NCI-H1048 (cell line): ENCODE results near the gene LMO2.

Experiments
- DNase-seq: peaks from one replicate; lab custom pipeline; 2025; lab: John Stamatoyannopoulos, UW

LMO2 gene

GRCh38 chr11:33913991-33914390 is 22.1 kb upstream of the LMO2 start:
- no peak for DNase-seq

- DNase-seq = no peak
These were observed 20.8 kb upstream of the LMO2 start for GRCh38 chr11:33912405-33913361.

- no peak for DNase-seq
These were observed 19.1 kb upstream of the LMO2 start for GRCh38 chr11:33910958-33911339.

- no peak for DNase-seq
These were observed 18.6 kb upstream of the LMO2 start for GRCh38 chr11:33910296-33910957.

- DNase-seq = no peak
These were observed 17.7 kb upstream of the LMO2 start for GRCh38 chr11:33909552-33909951.

GRCh38 chr11:33909150-33909549 is 17.3 kb upstream of the LMO2 start:
- DNase-seq = no peak

GRCh38 chr11:33907421-33907820 is 15.5 kb upstream of the LMO2 start:
- no peak for DNase-seq

- no peak for DNase-seq
These were observed 14.8 kb upstream of the LMO2 start for GRCh38 chr11:33906484-33907186.

- DNase-seq = no peak
These were observed 12.2 kb upstream of the LMO2 start for GRCh38 chr11:33904102-33904501.

- DNase-seq = no peak
These were observed 8.4 kb upstream of the LMO2 start for GRCh38 chr11:33900159-33900840.

GRCh38 chr11:33899400-33900037 is 7.6 kb upstream of the LMO2 start:
- no peak for DNase-seq

GRCh38 chr11:33898957-33899356 is 7.1 kb upstream of the LMO2 start:
- DNase-seq = no peak

- no peak for DNase-seq
These were observed 6.0 kb upstream of the LMO2 start for GRCh38 chr11:33897761-33898375.

- no peak for DNase-seq
These were observed 5.0 kb upstream of the LMO2 start for GRCh38 chr11:33896911-33897310.

GRCh38 chr11:33895752-33896137 is 3.9 kb upstream of the LMO2 start:
- no peak for DNase-seq

- DNase-seq = no peak
These were observed 2.5 kb upstream of the LMO2 start for GRCh38 chr11:33894398-33894746.

- DNase-seq = no peak
These were observed 2.0 kb upstream of the LMO2 start for GRCh38 chr11:33893711-33894397.

- DNase-seq = no peak
These were observed 1.2 kb upstream of the LMO2 start for GRCh38 chr11:33892906-33893594.

GRCh38 chr11:33889821-33890378 is 2.0 kb downstream of the LMO2 start:
- no peak for DNase-seq

- DNase-seq = no peak
These were observed 2.6 kb downstream of the LMO2 start for GRCh38 chr11:33889296-33889695.
